ENCODE results near the gene ITM2B.

- no peak for TF ChIP-seq CTCF (optimal IDR thresholded peaks at IDR 0.05 in 1 of 3, IDR thresholded peaks at IDR 0.05 in 1 of 3, conservative IDR thresholded peaks at IDR 0.05 in 1 of 3; ENCODE audit: extremely low read depth in 1 of 3, insufficient read depth in 2 of 3, low read length in 3 of 3)
- no peak for TF ChIP-seq EZH2 (IDR thresholded peaks at IDR 0.05; ENCODE audit: low read length)
Observed at GRCh38 chr13:48224701-48225100, 8.3 kb upstream of the ITM2B start.
